ENCODE data around the gene PRPF31. TPM values are rescaled to one million over a fixed set of nuclear protein-coding genes. Genes with fewer than 3 reads are reported as not detected.
A peak's percentile ranks its signal among the peaks of the same experiment; 100 is the strongest.

PRPF31 gene
- total RNA-seq, 1 donor from 2014 or later: 39.9 TPM

DNA sequence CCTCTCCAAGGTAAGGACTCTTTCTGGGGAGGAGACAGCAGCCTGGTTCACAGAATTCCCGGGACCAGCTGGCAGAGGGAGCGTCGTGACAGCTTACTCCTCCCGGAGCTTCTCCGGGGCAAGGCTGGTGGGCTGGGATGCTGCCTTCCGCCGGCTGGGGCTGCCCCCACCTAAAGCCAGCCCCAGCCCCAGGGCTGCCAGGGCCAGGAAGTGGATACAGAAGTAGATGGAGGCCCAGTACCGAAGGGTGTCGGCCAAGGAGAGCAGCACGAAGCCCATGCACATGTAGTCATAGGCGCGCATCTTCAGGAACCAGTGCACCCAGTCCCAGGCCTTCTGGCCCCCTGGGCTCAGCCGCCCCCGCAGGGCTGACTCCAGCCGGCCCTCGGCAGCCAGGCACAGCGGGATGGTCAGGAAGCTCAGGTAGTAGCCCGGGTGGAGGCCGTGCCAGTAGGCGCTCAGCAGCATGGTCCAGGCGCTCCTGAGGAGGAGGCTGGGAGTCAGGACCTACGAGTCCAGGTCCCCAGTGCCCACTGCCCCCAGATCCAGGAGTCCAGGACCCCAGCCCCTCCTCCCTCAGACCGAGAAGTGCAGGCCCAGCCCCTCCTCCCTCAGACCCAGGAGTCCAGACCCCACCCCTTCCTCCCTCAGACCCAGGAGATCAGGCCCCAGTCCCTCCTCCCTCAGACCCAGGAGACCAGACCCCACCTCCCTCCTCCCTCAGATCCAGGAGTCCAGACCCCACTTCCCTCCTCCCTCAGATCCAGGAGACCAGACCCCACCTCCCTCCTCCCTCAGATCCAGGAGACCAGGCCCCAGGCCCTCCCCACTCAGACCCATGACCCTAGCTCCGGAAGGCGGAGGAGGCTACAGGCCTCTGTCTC is 58.6 kb downstream of the PRPF31 start:
- ATAC-seq (ENCODE audit: poor library complexity) (no peak), DNase-seq (no peak)
- intact Hi-C loops (cut with DNase I): loop anchor here (5.0 kb wide), 1 partner anchor 58 kb away; no protein-coding TSS in a partner anchor

DNA sequence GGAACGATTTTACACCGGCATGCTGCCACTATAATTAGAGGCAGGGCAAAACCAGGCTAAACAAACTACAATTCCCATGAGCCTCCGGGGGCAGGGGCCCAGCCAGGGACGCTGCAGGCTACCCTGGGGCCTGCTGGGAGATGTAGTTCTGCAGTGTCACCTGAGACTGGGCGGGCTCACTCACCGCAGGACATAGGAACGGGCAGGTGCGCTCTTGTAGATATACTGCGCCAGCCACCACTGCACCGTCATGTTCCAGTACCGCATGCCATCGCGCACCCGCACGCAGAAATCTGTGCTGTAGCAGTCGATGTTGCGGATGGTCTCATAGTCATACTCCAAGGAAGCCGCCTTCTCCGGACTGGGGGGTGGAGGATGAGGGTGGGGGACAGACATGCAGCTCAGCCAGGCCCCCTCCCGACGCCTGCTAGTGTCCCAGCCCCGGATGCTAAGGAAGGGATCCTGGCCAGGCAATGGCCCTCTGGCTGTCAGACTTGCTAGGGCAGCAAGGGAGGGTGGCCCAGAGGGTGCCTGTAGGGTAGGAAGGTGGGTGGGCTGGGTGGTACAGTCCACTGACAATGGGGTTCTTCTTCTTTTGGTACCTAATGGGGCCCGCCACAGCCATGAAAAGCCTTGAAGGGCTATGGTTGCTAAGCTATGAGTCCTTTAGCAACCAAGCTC is 63.2 kb downstream of the PRPF31 start:
- DNase-seq (no peak), ATAC-seq (ENCODE audit: poor library complexity) (peak; percentile 83)
- intact Hi-C loops (cut with DNase I): no loop called here

DNA sequence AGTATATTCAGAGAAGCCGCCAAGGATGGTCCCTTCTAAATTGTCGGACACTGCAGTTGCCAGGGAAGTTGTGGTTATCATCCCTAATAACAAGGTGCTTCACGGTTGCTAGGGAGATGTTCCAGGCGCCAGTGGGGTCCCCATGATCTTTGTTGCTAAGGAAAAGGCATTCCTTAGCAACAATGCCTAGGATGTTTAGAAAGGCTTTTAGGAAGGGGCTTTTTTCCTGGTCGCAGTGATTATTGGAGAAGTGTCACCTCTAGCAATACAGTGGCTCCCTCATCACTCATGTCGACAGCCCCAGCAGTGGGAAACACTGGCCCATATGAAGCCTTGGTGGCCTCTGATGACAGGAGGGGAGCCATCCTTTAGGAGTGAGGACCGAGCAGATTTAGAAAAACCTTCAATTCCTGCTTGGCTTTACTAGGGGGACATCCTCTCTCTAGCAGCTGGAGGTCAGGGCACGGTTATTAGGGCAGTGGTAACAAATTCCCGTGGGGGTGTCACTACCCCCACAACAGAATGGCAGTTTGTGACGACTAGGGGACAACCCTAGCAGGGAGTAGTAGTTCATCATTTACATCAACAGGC is 63.8 kb downstream of the PRPF31 start:
- intact Hi-C loops (cut with DNase I): no loop called here
- DNase-seq (no peak), ATAC-seq (ENCODE audit: poor library complexity) (no peak)

DNA sequence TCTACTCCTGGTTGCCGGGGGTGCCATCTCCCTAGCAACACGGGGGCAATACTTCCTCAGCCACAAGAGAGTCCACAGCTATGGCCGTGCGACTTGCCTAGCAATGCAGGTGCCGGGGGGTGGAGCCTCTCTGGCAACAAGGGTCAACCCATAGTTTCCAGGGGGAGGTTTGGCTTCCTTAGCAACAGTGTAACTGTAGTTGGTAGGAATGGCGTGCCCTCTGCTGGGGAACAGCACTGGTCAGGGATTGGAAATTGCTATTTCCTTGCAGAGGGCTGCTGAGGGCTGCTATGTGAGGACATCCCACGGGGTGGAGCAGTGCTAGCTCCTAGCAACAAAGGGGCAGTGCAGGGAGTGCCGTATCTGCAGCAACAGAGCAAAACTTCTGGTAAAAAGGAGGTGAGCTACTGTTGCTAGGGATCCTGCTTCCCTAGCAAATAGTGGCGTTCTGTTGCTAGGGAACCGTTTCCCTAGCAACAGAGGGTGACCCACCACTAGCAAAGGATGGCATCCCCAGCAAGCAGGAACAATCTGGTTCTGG is 64.4 kb downstream of the PRPF31 start:
- ATAC-seq (ENCODE audit: poor library complexity) (peak; percentile 39), DNase-seq (no peak)
- intact Hi-C loops (cut with DNase I): no loop called here

DNA sequence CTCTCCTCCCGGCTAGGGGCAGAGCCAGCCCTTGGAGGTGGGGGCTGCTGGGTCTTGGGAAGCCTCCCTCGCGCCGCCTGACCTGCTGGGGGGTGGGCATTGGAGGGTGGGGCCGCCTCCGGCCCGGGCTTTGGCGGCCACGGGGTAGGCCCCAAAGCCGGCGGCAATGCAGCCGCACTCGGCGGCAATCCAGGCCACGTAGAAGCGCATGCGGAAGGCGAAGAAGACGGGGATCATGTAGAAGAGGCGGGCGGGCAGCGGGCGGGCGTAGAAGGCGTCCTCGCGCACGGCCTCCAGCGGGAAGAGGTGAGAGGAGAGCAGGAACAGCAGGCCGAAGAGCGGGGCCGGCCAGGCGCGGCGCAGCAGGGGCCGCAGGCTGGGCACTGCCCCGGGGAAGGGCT is 65.1 kb downstream of the PRPF31 start:
- no peak for DNase-seq

More for the DNA sequence above, 65.1 kb downstream of the PRPF31 start:
- intact Hi-C loops (cut with DNase I): no loop called here
- ATAC-seq (ENCODE audit: poor library complexity): no peak

Other genes starting within 250 kb of the PRPF31 start
- 115 TPM for gene MYADM, start 247.9 kb upstream of the PRPF31 start, total RNA-seq
- gene PRKCG, start 233.6 kb upstream of the PRPF31 start, total RNA-seq: not detected
- not detected for gene CACNG7, start 206.5 kb upstream of the PRPF31 start, total RNA-seq
- 0.03 TPM for gene CACNG8, start 152.8 kb upstream of the PRPF31 start, total RNA-seq
- gene CACNG6, start 124.1 kb upstream of the PRPF31 start, total RNA-seq: not detected
- not detected for gene VSTM1, start 51.9 kb upstream of the PRPF31 start, total RNA-seq
- gene TARM1, start 34.4 kb upstream of the PRPF31 start, total RNA-seq: not detected
- gene OSCAR, start 15.0 kb upstream of the PRPF31 start, total RNA-seq: 0.54 TPM
- gene NDUFA3, start 12.9 kb upstream of the PRPF31 start, total RNA-seq: 493 TPM
- gene TFPT, start 97 bp upstream of the PRPF31 start, total RNA-seq: 9.4 TPM
- 17.6 TPM for gene CNOT3, start 22.0 kb downstream of the PRPF31 start, total RNA-seq
- 6.5 TPM for gene LENG1, start 44.0 kb downstream of the PRPF31 start, total RNA-seq
- 0.91 TPM for gene TMC4, start 57.4 kb downstream of the PRPF31 start, total RNA-seq
- 12.7 TPM for gene MBOAT7, start 73.8 kb downstream of the PRPF31 start, total RNA-seq
- 14.3 TPM for gene TSEN34, start 75.6 kb downstream of the PRPF31 start, total RNA-seq
- 651 TPM for gene RPS9, start 85.1 kb downstream of the PRPF31 start, total RNA-seq
- 3.6 TPM for gene LILRB3, start 107.3 kb downstream of the PRPF31 start, total RNA-seq
- 1.8 TPM for gene LILRA6, start 127.0 kb downstream of the PRPF31 start, total RNA-seq
- gene LILRB5, start 141.5 kb downstream of the PRPF31 start, total RNA-seq: 7.7 TPM
- gene LILRB2, start 165.4 kb downstream of the PRPF31 start, total RNA-seq: 1.8 TPM
- gene LILRA5, start 197.4 kb downstream of the PRPF31 start, total RNA-seq: 1.3 TPM
- not detected for gene LILRA4, start 223.4 kb downstream of the PRPF31 start, total RNA-seq
- gene LAIR1, start 249.2 kb downstream of the PRPF31 start, total RNA-seq: 6.3 TPM